ENCODE measurements around the gene PRPF6. TPM values are rescaled to one million over a fixed set of nuclear protein-coding genes. Genes with fewer than 3 reads are reported as not detected.
A peak's percentile ranks its signal among the peaks of the same experiment; 100 is the strongest.
"Not testable (repeated sequence)": the region's sequence is repeated elsewhere in the genome, so short reads cannot be mapped to it uniquely, and the experiment has no call there.

PRPF6 gene
- total RNA-seq, 1 experiment from 2014 or later, result 181 TPM

DNA sequence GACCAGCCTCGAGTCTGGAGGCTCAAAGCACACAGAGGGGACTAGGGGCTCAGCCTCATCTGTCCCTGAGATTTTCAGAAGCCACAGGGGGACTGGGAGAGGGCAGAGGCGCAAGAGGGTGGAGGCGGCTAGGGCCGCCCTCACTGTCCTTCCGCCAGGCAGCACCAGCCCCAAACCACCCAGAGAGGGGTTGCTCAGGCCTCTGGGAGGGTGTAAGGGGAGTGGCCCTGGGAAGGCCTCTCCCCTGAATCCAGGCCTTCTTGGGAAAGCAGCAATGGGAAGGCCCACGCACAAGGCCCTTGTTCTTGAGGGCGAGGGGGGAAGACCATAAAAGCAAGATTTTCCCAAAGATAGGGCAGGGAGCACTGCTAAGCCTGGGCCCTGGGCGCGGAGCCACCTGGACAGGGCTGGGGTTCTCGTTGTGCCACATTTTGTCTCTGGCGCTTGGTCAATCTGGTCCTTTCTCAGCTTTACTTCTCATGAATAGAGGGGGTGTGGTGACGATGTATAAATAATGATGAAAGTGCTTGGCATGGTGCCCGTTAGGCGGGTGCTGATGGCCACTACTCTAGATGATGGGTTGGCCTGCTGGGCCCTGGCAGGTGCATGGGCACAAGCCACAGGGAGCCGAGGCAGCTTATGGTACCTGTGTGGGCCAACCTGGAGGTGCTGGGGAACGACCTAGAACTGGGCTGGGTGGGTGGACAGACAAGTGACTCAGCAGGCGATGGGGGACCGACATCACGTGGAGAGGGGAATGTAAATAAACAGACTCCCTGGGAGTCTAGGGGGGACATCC is 6.3 kb upstream of the PRPF6 start:
- Histone ChIP-seq H3K9me3 (no peaks in the 10 kb centered on the region), H3K27me3 (replicated peaks; ENCODE audit: control insufficient read depth, insufficient read depth, low read length) (no peaks in the 10 kb centered on the region), H3K36me3 (ENCODE audit: control insufficient read depth, insufficient read depth, low read length) (peaks cover 1% of the 10 kb centered on the region; the same call in 1 of the 2 replicates), H3K4me1 (peaks cover 22% of the 10 kb centered on the region), H3K4me3 (ENCODE audit: low read depth, low read length) (no peak overlapping the region)
- TF ChIP-seq, protein P1, sequence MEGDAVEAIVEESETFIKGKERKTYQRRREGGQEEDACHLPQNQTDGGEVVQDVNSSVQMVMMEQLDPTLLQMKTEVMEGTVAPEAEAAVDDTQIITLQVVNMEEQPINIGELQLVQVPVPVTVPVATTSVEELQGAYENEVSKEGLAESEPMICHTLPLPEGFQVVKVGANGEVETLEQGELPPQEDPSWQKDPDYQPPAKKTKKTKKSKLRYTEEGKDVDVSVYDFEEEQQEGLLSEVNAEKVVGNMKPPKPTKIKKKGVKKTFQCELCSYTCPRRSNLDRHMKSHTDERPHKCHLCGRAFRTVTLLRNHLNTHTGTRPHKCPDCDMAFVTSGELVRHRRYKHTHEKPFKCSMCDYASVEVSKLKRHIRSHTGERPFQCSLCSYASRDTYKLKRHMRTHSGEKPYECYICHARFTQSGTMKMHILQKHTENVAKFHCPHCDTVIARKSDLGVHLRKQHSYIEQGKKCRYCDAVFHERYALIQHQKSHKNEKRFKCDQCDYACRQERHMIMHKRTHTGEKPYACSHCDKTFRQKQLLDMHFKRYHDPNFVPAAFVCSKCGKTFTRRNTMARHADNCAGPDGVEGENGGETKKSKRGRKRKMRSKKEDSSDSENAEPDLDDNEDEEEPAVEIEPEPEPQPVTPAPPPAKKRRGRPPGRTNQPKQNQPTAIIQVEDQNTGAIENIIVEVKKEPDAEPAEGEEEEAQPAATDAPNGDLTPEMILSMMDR (IDR thresholded peaks at IDR 0.05; ENCODE audit: insufficient read depth in 1 of 2, low read depth in 1 of 2, low read length in 1 of 2, severe bottlenecking in 1 of 2, unreplicated experiment in 1 of 2), result no peak
- Mint-ChIP-seq H3K4me1 (ENCODE audit: low read depth, unreplicated experiment) (peaks cover 23% of the 10 kb centered on the region), H3K4me3 (ENCODE audit: unreplicated experiment) (no peak overlapping the region), H3K27ac (ENCODE audit: unreplicated experiment) (no peak overlapping the region), H3K36me3 (ENCODE audit: insufficient read depth, unreplicated experiment) (peaks cover 19% of the 10 kb centered on the region), H3K27me3 (ENCODE audit: insufficient read depth, unreplicated experiment) (peaks cover 3% of the 10 kb centered on the region), H3K9me3 (ENCODE audit: unreplicated experiment) (no peaks in the 10 kb centered on the region)
- ChIA-PET CTCF (interaction anchor here (0.6 to 2.8 kb wide), 16 partner anchors 17 to 439 kb away, joined by 3 to 42 read pairs (median 5); partner anchors contain the start of genes ARFRP1, PTK6, TCEA2 and TPD52L2), POLR2A (no interaction called here)
- DNase-seq, result peak in 1 of 2 experiments; percentile 50
- intact Hi-C loops (cut with micrococcal nuclease; ENCODE audit: unreplicated experiment), result loop anchor here (1.0 to 10.0 kb wide), 5 partner anchors 17 to 436 kb away; partner anchors contain the start of gene TPD52L2
- BruUV-seq (replicated peaks), result no TSS peak

DNA sequence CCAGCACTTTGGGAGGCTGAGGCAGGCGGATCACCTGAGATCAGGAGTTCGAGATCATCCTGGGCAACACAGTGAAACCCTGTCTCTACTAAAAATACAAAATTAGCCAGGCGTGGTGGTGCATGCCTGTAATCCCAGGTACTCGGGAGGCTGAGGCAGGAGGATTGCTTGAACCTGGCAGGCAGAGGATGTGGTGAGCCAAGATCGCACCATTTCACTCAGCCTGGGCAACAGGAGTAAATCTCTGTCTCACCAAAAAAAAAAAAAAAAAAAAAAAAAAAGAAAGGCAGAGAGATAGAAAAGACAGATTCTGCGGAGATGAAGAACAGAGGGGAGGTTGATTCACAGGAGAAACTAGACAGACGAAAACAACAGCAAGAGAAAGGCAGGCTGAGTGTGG is 4.4 kb upstream of the PRPF6 start:
- H3K27me3 ChIP-seq (replicated peaks; ENCODE audit: control insufficient read depth, insufficient read depth, low read length); H3K4me3 ChIP-seq (ENCODE audit: low read depth, low read length); DNase-seq; H3K36me3 ChIP-seq (ENCODE audit: control insufficient read depth, insufficient read depth, low read length); H3K27ac Mint-ChIP-seq (ENCODE audit: unreplicated experiment); POLR2A ChIA-PET; H3K27me3 Mint-ChIP-seq (ENCODE audit: insufficient read depth, unreplicated experiment); H3K9me3 Mint-ChIP-seq (ENCODE audit: unreplicated experiment); H3K9me3 ChIP-seq; BruUV-seq (replicated peaks): not testable (repeated sequence)
- H3K4me1 Mint-ChIP-seq (ENCODE audit: low read depth, unreplicated experiment), result peaks cover 22% of the 10 kb centered on the region
- H3K36me3 Mint-ChIP-seq (ENCODE audit: insufficient read depth, unreplicated experiment), result peaks cover 32% of the 10 kb centered on the region
- intact Hi-C loops (cut with micrococcal nuclease; ENCODE audit: unreplicated experiment), result loop anchor here (10.0 kb wide), 1 partner anchor 192 kb away; no protein-coding TSS in a partner anchor
- peak overlapping the region; percentile 3 for H3K4me3 Mint-ChIP-seq (ENCODE audit: unreplicated experiment)
- CTCF ChIA-PET, result interaction anchor here (1.2 to 1.5 kb wide), 2 partner anchors 19 to 438 kb away, joined by 3 to 4 read pairs; no protein-coding TSS in a partner anchor
- H3K4me1 ChIP-seq, result peaks cover 28% of the 10 kb centered on the region

DNA sequence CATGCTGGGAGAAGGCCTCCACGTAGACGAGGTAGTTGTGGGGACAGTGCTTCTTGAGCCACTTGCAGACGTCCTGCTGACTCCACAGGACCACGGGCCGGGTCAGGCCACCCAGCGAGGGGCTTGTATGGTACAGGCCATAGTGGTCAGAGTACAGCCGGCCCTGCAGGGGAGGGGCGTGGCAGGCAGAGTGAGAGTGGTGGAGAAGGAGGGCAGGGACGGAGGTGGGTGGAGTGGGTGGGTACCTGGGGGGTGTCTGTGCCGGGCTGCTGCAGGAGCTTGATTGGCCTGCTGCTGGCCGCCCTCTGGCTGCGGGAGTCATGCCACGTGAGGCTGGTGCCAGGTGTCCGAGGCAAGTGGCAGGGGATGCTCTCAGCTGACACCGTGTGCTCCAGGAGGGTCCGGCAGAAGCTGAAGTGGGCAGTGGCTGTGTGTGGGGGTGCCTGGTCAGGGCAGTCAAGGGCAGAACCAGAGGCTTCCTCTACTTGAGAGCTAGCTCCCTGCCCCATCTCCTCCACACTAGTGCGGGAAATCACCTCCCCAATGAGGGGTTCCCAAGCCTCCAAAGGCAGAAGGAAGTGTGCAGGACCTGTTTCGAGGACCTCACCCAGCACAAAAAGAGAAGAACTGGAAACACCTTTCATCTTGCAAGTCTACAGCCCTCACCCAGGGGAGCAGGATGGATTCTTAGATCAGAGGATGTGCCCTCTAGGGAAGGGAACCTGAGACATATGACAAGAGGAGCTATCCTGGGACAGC is 3.8 kb upstream of the PRPF6 start:
- no peak overlapping the region for H3K27ac Mint-ChIP-seq (ENCODE audit: unreplicated experiment)
- H3K36me3 ChIP-seq (ENCODE audit: control insufficient read depth, insufficient read depth, low read length), result peaks cover 1% of the 10 kb centered on the region; the same call in 1 of the 2 replicates
- peak in 1 of 2 experiments; percentile 59 for DNase-seq
- H3K36me3 Mint-ChIP-seq (ENCODE audit: insufficient read depth, unreplicated experiment), result peaks cover 39% of the 10 kb centered on the region
- TF ChIP-seq, protein P1 (IDR thresholded peaks at IDR 0.05; ENCODE audit: insufficient read depth in 1 of 2, low read depth in 1 of 2, low read length in 1 of 2, severe bottlenecking in 1 of 2, unreplicated experiment in 1 of 2), result no peak
- peaks cover 28% of the 10 kb centered on the region for H3K4me1 Mint-ChIP-seq (ENCODE audit: low read depth, unreplicated experiment)
- ChIA-PET CTCF (interaction anchor here (0.6 to 1.5 kb wide), 3 partner anchors 61 to 439 kb away, joined by 3 to 6 read pairs (median 4); partner anchors contain the start of gene TCEA2), POLR2A (interaction anchor here (0.5 kb wide), 1 partner anchor 69 kb away, joined by 4 read pairs; no protein-coding TSS in a partner anchor)
- no peaks in the 10 kb centered on the region for H3K9me3 ChIP-seq
- no peaks in the 10 kb centered on the region for H3K9me3 Mint-ChIP-seq (ENCODE audit: unreplicated experiment)
- no peak overlapping the region for H3K4me3 ChIP-seq (ENCODE audit: low read depth, low read length)
- H3K27me3 ChIP-seq (replicated peaks; ENCODE audit: control insufficient read depth, insufficient read depth, low read length), result no peaks in the 10 kb centered on the region
- peaks cover 33% of the 10 kb centered on the region for H3K4me1 ChIP-seq
- BruUV-seq (replicated peaks), result no TSS peak
- H3K27me3 Mint-ChIP-seq (ENCODE audit: insufficient read depth, unreplicated experiment), result no peaks in the 10 kb centered on the region
- intact Hi-C loops (cut with micrococcal nuclease; ENCODE audit: unreplicated experiment), result loop anchor here (10.0 kb wide), 1 partner anchor 192 kb away; no protein-coding TSS in a partner anchor
- H3K4me3 Mint-ChIP-seq (ENCODE audit: unreplicated experiment), result peak overlapping the region; percentile 90

Measured in Caco-2 (cell line).